Transverse colon (tissue), 4 donors: ENCODE measurements around the gene ZNF333. TPM values are rescaled to one million over a fixed set of nuclear protein-coding genes. Genes with fewer than 3 reads are reported as not detected.

Source experiments
- DNase-seq: peaks from one replicate; pipeline ENCODE4 v3.0.0-alpha.2; 2019
- H3K27ac ChIP-seq, 4 donors: fragments of 200-600 bp; sonication (generic); 2 replicates each; pipeline ENCODE4 v1.5.1; 2016 to 2018; ENCODE audit warnings: inconsistent platforms in 4 of 4
- H3K27me3 ChIP-seq: fragments of 200-600 bp; sonication (generic); 2 replicates; pipeline ENCODE4 v1.5.1; 2017; ENCODE audit warnings: inconsistent platforms
- H3K36me3 ChIP-seq, 4 donors: fragments of 200-600 bp; sonication (generic); 2 replicates each; pipeline ENCODE4 v1.5.1; 2017 to 2019; ENCODE audit warnings: inconsistent platforms in 4 of 4
- H3K4me1 ChIP-seq, 4 donors: fragments of 200-600 bp; sonication (generic); 2 replicates each; pipeline ENCODE4 v1.5.1; 2017 to 2020; ENCODE audit warnings: inconsistent platforms in 4 of 4
- H3K4me3 ChIP-seq, 4 donors: fragments of 200-600 bp; sonication (generic); 1 replicate in 1 of 4; 2 replicates in 3 of 4; pipeline versions ENCODE4 v1.5.1 to v1.6.1; 2017 to 2019; ENCODE audit warnings: inconsistent platforms in 4 of 4
- H3K9me3 ChIP-seq, 2 donors: fragments of 200-600 bp; sonication (generic); 2 replicates each; pipeline ENCODE4 v1.5.1; 2017 to 2019; ENCODE audit warnings: inconsistent platforms in 2 of 2
- EP300 ChIP-seq: sonication (generic); formaldehyde crosslinking; IDR thresholded peaks from one replicate; pipeline ENCODE4 v1.6.1; 2017; ENCODE audit warnings: antibody characterized with exemption, low read depth
- POLR2A ChIP-seq: fragments of 450-650 bp; IDR thresholded peaks from one replicate; pipeline ENCODE4 v1.6.1; 2016; ENCODE audit warnings: antibody characterized with exemption, mild to moderate bottlenecking, moderate library complexity
- POLR2AphosphoS5 ChIP-seq, 3 donors: sonication (generic); formaldehyde crosslinking; IDR thresholded peaks; one replicate each; pipeline ENCODE4 v1.6.1; 2016; ENCODE audit warnings: antibody characterized with exemption in 3 of 3
- WGBS, 2 donors: methylation state at CpG; one replicate each; pipeline ENCODE4 v1.1.5; 2018; ENCODE audit warnings: low coverage in 1 of 2; 5-methylcytosine and 5-hydroxymethylcytosine counted together
- in situ Hi-C, 4 donors: fragments of 200-750 bp; cut with MboI; loops; one replicate each; pipeline versions ENCODE4 v1.15.0 to v1.15.1; 2017; ENCODE audit warnings: low sequenced_read_pairs in 3 of 4, low pct_ligation_motif_present in 1 of 4, low pct_unique_long_range_greater_than_20kb in 1 of 4
- intact Hi-C: fragments of 100-400 bp; cut with DNase I; formaldehyde crosslinking; loops from one replicate; pipeline ENCODE4 v1.15.1; 2023; ENCODE audit warnings: low total_unique reads
- total RNA-seq, 4 donors: library from RNA; depleted of rRNA; stranded (reverse); fragments of >200 nt; gene quantifications; one replicate each; pipeline ENCODE4 v1.1.0, GENCODE V29; 2016
- TF ChIP-seq, protein P1 (sequence below), 5 experiments: fragments of 200-600 bp in 3 of 5; fragments of 450-650 bp in 2 of 5; sonication (generic) in 3 of 5; IDR thresholded peaks; 1 replicate in 2 of 5; 2 replicates in 3 of 5; pipeline ENCODE4 v1.5.1; 2016 to 2017; ENCODE audit warnings: antibody characterized with exemption in 5 of 5, inconsistent platforms in 3 of 5, mild to moderate bottlenecking in 2 of 5, moderate library complexity in 1 of 5

ZNF333 gene
- total RNA-seq, 4 donors from 2014 or later, result 10.1 to 31.4 (median 16.1) TPM

DNA sequence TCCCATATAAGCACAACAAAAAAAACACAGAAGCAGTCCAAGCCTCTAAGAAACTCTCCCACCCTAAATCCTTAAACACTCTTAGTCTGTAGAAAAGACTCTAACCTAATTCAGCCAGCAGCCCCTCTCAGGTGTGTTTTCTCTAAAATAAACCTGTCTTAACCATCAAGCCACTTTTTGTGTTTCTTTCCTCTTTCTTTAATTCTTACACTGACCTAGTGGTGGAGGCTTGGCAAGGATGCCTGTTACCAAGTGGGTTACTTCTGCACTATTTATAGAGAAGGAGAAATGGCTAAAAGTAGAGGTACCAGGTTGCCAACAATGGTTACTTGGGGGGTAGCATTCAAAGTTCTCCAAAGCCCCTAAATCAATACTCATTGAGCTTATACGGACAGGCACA is 43.7 kb downstream of the ZNF333 start:
- H3K27ac ChIP-seq, result no peak overlapping the region
- intact Hi-C loops, result no loop called here
- TF ChIP-seq POLR2A (no peak), POLR2AphosphoS5 (IDR thresholded peaks at IDR 0.05) (no peak), EP300 (no peak)
- TF ChIP-seq, protein P1, sequence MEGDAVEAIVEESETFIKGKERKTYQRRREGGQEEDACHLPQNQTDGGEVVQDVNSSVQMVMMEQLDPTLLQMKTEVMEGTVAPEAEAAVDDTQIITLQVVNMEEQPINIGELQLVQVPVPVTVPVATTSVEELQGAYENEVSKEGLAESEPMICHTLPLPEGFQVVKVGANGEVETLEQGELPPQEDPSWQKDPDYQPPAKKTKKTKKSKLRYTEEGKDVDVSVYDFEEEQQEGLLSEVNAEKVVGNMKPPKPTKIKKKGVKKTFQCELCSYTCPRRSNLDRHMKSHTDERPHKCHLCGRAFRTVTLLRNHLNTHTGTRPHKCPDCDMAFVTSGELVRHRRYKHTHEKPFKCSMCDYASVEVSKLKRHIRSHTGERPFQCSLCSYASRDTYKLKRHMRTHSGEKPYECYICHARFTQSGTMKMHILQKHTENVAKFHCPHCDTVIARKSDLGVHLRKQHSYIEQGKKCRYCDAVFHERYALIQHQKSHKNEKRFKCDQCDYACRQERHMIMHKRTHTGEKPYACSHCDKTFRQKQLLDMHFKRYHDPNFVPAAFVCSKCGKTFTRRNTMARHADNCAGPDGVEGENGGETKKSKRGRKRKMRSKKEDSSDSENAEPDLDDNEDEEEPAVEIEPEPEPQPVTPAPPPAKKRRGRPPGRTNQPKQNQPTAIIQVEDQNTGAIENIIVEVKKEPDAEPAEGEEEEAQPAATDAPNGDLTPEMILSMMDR (IDR thresholded peaks at IDR 0.05), result no peak
- H3K36me3 ChIP-seq, result no peaks in the 10 kb centered on the region
- peaks cover 3 to 4% of the 10 kb centered on the region in 2 donors for H3K9me3 ChIP-seq
- H3K27me3 ChIP-seq, result no peaks in the 10 kb centered on the region
- no peak overlapping the region for H3K4me3 ChIP-seq
- WGBS, 2 donors, result 100% methylated on average over 1 of the region's 1 CpG
- DNase-seq, result no peak
- H3K4me1 ChIP-seq, result no peaks in the 10 kb centered on the region
- in situ Hi-C loops, result no loop called here

DNA sequence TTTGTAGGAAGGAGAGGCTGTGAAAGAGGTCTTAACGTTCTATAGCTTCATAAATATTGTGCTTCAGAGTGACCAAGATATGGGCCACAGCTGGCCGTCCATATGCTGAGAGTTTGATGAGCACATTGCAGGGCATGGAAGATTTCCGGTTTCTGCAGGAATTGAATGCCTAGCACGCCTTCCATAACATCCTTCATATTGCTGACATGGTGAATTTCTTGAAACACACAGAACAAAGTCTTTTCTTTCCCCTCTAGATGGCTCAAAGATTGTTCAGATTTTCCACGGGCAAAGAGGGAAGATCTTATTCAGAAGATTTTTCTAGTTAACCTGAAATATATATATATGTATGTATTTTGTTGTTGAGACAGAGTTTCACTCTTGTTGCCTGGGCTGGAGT is 46.1 kb downstream of the ZNF333 start:
- Histone ChIP-seq H3K4me3 (no peak overlapping the region), H3K27ac (no peak overlapping the region), H3K4me1 (no peaks in the 10 kb centered on the region), H3K27me3 (no peaks in the 10 kb centered on the region), H3K9me3 (no peaks in the 10 kb centered on the region), H3K36me3 (no peaks in the 10 kb centered on the region)
- intact Hi-C loops (no loop called here), in situ Hi-C loops (no loop called here)
- 74 to 79% methylated on average over 2 to 5 of the region's 5 CpGs for WGBS, 2 donors
- DNase-seq, result no peak
- TF ChIP-seq POLR2AphosphoS5 (IDR thresholded peaks at IDR 0.05) (no peak), POLR2A (no peak), EP300 (no peak)
- TF ChIP-seq, protein P1 (IDR thresholded peaks at IDR 0.05), result no peak

DNA sequence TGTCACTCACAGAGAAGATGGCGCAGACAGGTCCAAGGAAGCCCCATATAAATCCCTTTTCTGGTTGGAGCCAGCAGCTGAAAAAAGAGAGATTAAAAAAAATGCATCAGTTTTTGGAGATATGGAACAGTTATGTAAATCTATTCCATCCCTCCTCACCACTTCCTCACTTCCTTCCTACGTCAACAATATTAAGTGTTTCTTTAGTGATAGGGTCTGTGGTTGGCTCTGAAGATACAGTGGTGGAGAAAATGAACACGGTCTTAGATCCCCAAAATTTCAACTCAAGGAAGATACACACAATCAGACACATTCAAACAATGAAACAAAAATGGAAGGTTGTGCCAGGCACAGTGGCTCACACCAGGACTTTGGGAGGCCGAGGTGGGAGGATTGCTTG is 57.0 kb downstream of the ZNF333 start:
- Histone ChIP-seq H3K36me3 (no peaks in the 10 kb centered on the region), H3K27me3 (no peaks in the 10 kb centered on the region), H3K27ac (no peak overlapping the region), H3K9me3 (no peaks in the 10 kb centered on the region), H3K4me3 (no peak overlapping the region), H3K4me1 (no peaks in the 10 kb centered on the region)
- intact Hi-C loops, result no loop called here
- TF ChIP-seq POLR2AphosphoS5 (IDR thresholded peaks at IDR 0.05), result no peak
- no peak for TF ChIP-seq EP300
- TF ChIP-seq, protein P1 (IDR thresholded peaks at IDR 0.05), result no peak
- no peak for TF ChIP-seq POLR2A
- DNase-seq, result no peak
- WGBS, 2 donors, result 75 to 85% methylated on average over 3 to 4 of the region's 4 CpGs
- in situ Hi-C loops, result no loop called here

DNA sequence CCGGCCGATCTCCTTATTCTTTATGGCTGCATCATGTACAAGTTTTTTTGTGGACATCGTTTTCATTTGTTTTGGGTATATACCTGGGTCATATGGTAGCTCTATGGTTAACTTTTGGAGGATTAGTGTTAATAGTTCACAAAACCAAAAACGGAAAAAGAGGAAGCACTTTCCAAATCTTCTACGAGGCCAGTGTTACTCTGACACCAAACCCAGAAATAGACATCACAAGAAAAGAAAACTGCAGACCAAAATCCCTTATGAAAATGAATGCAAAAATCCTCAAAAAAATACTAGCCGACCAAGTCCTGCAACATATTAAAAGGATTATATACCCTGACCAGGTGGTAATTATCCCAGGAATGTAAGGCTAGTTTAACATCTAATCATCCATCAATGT is 58.8 kb downstream of the ZNF333 start:
- WGBS, 2 donors, result 56 to 74% methylated on average over 4 to 6 of the region's 6 CpGs

More for the DNA sequence above, 58.8 kb downstream of the ZNF333 start:
- Histone ChIP-seq H3K36me3 (no peaks in the 10 kb centered on the region), H3K4me1 (no peaks in the 10 kb centered on the region), H3K27ac (no peak overlapping the region), H3K27me3 (no peaks in the 10 kb centered on the region), H3K9me3 (no peaks in the 10 kb centered on the region), H3K4me3 (no peak overlapping the region)
- DNase-seq, result no peak
- intact Hi-C loops, result no loop called here
- TF ChIP-seq, protein P1 (IDR thresholded peaks at IDR 0.05), result no peak
- TF ChIP-seq POLR2A (no peak), POLR2AphosphoS5 (IDR thresholded peaks at IDR 0.05) (no peak), EP300 (no peak)
- in situ Hi-C loops, result no loop called here
